ENCODE measurements around the gene ZNF605.
"Not testable (repeated sequence)": the region's sequence is repeated elsewhere in the genome, so short reads cannot be mapped to it uniquely, and the experiment has no call there.

The ZNF605 gene

DNA sequence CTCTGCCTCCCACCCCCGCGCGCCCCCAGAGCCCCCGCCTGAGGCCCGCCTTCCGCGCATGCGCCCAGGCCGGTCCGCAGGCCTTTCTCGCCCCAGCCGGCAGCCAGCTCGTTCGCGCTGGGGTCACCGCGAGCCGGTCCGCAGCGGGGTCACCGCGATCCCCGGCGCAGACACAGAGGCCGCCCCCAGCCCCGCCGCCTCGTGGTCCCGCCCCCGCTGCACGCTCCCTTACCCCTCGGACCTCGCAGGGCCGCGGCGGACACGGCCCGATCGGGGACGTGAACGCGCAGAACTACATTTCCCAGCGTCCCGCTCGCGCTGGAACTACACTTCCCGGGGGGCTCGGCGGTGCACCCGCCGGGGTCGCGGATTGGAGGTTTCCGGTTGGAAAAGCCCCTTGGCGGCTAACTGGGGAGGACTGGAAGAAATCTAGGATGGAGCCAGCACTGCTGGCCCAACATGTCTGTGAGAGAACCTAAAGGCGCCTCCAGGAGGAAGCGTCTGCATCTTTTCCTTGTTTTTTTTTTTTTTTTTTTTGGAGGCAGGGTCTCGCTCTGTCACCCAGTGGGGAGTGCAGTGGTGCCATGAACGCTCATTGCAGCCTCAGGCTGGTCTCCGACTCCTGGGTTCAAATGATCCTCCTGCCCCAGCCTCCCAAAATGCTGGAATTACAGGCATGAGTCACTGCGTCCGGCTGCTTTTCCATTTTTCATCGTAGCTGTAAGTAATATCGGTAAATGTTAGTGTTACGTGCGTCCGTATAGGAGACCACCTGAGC is at the start of gene ZNF605:
Gene ZNF605, minus strand, starts transcription at position 296 of the 778 bp plus-strand sequence. CDS start 10,671 bp downstream, outside the sequence.
- peak; percentile 89 for DNase-seq

DNA sequence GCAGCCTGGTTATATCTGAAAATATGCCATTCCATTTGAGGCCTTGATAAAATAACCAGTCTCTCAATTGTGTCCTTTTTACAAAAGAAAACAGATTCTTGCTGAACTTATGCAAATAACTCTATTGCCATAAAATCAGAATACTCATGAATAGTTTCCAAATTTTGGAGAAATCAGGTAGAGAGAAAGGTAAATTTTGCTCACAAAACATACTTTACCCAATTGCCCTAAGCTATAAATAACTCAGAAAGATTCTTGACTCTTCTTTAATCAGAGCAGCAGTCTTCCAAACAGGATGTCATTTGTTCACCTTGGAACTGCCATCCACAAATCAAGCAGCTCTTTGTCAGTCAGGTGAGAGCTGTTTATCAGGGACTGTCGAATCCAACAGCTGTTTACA is 42.6 kb upstream of the ZNF605 start:
- DNase-seq: no peak

DNA sequence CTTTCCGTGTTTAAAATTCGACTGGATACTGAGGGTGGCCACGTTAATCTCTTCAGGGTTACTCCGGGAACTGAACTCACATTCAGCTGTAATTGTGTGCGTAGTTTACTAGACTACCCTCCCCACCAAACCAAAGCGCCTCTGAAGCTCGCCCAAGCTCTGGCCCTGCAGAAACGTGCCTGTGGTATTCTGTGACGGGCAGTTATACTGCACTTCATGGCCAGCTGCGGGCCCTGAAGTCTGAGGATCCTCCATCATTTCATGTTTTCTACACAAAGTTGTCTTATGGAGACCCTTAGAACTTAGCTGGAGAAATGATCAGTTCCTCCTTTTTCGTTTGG is 30.7 kb upstream of the ZNF605 start:
- DNase-seq: no peak

DNA sequence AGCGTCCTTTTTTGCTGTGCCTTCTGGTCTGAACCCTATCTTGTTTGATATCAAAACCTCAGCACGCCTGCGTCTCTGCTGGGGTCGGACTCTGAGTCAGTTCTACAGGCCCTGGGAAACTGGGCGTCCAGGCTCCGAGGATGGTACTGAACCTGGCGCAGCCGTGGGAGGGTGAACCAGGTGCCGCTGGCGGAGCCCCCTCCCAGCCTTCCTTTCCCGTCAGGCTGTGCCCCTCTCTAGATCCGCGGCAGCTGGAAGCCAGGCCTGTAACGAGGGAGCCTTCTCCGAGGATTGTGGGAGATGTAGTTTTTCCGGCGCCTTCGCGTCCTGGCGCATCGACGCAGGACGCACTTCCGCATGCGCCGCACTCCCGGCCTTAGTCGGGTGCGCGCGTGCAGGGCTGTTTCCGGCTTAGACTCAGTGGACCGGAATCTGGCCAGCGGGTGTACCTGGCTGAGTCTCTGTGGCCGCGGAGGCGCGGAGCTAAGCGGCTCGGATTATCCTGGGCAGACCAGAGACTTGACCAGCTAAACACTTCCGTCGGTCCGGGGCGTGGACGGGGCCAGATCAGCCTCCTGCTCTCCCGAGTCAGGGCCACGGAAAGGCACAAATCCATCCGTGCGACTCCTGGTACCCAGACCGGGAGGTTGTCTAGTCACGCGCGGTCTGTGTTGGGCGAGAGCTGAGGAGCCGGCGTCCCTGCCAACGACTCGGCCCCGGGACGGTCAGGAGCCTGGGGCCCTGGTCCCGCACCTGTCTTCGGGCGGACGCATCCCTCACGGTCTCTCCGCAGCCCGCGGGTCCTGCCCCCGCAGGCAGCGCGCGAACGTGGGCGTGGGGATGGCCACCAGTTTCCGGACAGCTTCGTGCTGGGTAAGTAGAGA is 30.1 kb upstream of the ZNF605 start, which contains the start of gene ZNF26:
Gene ZNF26, plus strand, starts transcription at position 367 of the 884 bp plus-strand sequence. Its CDS starts 474 bp downstream, at position 841.
- peak; percentile 92 for DNase-seq

DNA sequence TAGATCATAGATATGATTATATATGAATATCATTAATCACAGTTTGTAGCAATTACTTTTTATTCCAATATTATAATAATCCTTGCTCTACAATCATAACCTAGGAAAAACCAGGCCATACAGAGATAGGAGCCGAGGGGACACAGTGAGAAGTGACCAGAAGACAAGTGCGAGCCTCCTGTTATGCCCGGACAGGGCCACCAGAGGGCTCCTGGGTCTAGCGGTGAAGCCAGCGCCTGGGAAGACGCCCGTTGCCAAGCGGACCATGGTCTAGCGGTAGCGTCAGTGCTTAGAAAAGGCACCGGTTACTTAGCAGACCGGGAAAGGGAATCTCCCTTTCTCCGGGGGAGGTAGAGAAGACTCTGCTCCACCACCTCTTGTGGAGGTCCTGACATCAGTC is 20.8 kb upstream of the ZNF605 start:
- not testable (repeated sequence) for DNase-seq

DNA sequence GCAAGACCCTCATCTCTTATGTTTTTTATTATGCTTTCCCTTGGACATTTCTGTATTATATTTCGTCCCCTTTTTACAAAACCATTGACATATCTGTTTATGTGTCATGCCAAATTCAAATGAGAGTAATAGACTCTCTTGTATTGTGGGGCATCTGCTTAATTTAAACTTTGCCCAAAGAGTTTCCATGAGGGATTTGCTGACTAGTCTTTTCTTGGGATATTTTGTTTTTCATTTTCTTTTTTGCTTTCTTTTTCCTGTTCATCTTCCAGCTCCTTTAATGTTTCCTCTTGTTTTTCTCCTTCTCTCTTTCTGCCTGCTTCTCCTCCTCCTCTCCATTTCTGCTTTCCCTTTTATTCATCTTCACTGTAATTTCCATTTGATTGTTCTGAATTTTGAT is 16.3 kb upstream of the ZNF605 start:
- no peak for DNase-seq

DNA sequence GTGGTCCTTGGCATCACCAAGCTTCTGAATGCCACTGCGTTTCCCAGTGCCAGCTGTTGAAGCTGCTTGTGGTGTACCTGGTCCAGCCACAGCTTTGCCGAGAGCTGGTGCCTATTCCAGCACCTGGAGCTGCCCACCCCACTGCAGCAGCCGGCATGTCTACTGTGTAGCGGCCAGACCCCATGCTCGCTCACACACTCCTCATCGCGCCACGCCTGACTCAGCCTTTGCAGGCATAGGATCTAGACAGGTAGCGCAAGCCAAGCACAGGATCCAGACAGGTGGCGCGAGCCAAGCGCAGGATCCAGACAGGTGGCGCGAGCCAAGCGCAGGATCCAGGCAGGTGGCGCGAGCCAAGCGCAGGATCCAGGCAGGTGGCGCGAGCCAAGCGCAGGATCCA is 11.6 kb upstream of the ZNF605 start:
- DNase-seq: no peak

DNA sequence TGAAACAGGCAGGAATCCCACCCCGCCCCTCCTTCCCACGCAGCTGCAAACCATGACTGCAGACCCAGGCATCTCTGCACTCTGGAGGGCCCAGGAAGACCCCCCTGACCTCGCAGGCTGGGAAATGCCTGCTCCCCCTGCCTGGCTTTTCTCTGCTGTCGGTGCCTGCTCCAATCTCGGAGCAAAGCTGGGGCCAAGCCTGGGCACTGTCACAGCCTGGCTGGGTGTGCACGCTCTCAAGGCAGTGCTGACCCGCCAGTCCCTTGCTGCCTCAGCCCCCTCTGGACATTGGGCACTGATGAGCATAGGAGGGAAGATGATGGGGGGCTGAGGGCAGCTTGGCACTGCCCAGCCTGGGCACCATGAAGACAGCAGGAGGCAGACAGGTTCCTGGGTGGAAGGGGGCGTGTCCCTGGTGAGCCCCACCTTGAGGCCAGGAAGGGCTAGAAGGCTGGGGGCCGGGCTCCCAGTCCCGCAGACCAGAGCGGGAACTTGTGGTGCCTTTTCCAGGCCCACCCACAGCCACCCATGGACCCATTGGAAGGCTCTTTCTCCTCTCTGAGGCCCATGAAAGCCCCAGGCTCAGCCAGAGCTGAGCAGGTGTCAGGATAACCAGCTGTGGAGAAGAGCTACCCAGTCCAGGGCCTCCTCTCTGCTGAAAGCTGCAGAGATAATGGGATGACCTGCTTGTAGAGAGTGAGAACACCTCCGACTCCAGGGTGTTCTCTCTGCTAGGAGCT is 10.7 kb upstream of the ZNF605 start:
- DNase-seq: no peak

DNA sequence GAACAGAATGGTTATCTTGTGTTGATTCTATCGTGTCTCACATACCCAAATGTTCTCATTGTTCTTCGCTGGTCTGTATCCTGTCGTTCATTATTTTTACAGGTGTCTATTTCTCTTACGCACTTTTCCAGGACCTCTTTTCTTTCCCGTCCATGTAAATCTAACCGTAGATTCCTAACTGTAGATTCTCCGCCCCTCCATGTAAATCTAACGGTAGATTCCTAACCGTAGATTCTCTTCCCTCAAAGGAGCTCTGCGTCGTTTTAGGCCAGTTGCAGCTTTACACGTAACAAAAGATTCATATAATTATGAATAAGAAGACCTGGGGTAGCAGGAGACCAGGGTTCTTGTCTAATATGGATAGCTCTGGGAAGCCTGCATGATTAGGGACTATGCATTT is 9.7 kb upstream of the ZNF605 start:
- DNase-seq: no peak

DNA sequence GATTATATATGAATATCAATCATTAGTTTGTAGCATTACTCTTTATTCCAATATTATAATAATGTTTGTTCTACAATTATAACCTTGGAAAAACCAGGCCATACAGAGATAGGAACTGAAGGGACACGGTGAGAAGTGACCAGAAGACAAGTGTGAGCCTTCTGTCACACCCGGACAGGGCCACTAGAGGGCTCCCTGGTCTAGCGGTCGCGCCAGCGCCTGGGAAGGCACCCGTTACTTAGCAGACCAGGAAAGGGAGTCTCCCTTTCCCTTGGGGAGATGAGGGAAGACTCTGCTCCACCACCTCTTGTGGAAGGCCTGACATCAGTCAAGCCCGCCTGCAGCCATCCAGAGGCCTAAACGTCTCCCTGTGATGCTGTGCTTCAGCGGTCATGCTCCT is 7.8 kb upstream of the ZNF605 start:
- DNase-seq: not testable (repeated sequence)

DNA sequence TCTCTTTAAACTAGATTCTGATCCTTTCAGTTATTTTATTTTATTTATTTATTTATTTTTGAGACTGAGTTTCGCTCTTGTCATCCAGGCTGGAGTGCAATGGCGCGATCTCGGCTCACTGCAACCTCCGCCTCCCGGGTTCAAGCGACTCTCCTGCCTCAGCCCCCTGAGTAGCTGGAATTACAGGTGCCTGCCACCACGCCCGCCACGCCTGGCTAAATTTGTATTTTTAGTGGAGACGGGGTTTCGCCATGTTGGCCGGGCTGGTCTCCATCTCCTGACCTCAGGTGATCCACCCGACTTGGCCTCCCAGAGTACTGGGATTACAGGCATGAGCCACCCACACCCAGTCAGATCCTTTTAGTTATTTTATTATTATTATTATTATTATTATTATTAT is 5.7 kb upstream of the ZNF605 start:
- DNase-seq: not testable (repeated sequence)

DNA sequence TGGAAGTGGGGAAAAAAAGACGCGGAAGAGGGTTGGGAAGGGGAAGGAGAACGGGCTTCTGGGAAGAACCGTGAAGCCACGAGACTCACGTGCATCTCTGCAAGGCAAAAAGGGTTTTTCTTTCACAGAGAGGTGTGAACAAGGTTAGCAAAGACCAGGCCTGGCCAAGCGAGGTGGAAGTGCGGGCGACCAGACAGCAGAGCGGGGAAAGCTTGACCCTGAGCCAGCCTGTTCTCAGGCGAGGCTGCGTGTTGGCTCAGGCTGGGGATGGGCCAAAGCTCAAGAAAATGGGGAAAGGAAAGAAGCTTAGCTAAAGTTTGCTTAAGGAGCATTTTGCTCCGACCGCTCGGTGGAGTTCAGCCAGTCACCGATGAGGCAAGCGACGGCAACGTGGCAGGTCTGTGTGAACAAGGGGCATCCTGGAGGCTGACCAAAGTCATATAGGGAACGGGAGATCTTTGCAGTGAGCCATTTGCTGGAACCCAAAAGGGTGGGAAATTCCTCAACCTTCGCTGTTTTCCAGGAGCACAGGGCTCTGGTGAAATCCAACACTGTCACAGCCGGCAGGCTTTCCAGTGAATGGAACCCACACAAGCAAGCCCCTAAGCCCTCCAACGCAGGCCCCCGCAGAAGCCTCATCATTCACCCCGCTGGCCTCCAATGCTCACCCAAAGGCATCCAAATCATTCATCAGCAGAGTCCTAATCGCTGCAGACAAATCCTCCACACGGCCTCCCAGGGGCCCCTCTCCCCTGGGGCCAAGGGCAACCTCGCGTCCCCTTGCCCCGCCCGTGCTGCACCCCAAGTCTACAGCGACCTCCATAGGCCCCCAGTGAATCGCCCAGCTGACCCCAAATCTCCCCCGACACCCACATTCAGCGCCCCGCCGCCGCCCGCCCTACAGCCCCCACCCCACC is 754 bp downstream of the ZNF605 start:
- DNase-seq: peak; percentile 66

DNA sequence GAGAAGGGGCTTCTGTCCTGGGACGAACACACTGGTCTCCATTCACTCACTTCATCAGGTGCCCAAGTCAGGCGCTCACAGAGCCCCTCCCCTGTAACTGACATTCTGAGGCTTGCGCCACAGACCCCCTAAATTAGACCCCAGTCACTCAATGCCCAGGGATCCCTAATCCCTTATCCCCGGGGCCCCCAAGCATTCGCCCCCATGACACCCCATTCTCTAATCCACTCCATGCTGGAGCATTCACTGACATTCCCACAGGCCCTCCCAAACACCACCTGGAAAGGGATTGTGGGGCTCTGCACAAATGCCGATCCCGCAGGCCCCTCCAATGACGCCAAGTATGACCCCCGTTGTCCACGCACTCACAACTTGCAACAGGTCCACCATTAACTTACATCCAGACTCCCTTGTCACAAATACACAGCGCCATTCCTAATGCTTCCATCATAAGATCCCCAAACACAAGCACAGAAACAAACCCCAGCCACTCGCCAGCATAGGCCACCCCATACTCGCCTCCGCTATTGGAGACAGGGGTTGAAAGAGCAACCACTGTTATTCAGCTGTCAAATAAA is 1.5 kb downstream of the ZNF605 start:
- DNase-seq: no peak

DNA sequence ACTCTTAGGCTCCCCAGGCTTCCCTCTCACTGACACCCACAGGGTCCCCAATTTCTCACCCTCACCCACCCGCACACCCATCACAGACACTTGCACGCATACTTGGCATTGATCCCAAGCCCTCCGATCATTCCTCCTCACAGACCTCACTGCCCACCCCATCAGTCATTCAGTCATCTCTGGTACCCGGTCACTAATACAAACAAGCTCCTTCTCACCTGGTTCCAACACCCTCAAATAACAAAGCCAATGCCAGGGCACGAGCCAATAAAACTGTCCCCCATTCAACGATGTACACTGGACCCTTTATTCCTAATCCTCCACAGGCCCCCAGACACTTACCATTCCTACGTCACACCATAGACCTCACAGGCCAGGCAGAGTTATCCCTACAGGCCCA is 2.3 kb downstream of the ZNF605 start:
- DNase-seq: no peak

DNA sequence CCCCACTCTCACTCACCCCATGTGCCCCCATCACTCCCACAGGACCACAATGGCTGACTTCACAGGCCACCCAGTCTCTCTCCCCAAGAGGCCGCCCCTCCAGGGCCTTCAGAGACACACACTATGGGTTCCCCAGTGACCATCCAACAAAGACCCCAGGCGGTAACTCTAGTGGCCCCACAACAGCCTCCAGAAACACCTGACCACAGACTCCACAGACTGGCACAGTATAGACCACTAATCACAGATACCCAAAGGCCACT is 3.0 kb downstream of the ZNF605 start:
- no peak for DNase-seq

DNA sequence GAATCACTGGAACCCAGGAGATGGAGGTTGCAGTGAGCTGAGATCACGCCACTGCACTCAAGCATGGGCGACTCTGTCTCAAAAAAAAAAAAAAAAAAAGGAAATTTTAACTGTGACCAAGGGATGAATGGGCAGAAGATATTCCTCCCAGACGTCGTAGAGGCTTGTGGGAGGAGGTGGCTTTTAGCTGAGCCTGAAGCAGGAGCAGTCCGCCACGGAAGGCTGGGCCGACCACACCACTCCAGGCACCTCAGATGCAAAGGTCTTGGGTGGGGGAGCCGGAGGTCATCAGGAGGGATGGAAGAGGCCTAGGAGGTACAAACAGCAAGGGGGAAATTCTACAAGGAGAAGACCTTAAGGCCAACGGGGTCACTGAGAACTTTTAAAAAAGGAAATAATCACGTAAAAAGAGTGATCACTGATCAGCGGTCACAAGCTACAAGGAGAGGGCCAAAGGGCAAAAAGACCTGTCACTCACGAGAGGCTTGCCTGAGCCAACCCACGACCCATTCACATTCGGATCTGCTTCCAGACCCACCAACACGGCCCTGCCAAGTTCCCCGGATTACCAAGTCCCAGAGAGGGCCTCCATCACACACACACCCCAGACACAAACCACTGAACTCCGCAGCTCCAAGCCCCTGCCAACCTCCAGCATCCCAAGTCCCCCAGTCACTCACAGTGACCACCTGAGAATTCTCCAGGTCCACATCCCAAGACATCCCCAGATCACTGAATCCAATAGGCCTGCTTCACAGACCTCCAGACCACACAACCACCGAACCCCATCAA is 3.5 kb downstream of the ZNF605 start:
- no peak for DNase-seq

DNA sequence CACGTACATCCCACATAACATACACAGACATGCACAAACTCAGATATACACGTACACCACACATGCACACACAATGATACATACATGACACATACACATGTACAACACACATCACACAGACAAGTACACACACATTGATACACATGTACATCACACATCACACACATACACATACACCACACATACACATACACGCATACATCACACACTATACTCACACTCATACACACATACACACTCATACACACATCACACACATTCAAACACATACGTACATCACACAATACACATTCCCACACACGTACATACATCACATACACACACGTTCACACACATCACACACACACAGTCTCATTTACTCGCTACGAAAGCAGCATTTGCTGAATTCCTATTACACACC is 4.5 kb downstream of the ZNF605 start:
- DNase-seq: no peak

DNA sequence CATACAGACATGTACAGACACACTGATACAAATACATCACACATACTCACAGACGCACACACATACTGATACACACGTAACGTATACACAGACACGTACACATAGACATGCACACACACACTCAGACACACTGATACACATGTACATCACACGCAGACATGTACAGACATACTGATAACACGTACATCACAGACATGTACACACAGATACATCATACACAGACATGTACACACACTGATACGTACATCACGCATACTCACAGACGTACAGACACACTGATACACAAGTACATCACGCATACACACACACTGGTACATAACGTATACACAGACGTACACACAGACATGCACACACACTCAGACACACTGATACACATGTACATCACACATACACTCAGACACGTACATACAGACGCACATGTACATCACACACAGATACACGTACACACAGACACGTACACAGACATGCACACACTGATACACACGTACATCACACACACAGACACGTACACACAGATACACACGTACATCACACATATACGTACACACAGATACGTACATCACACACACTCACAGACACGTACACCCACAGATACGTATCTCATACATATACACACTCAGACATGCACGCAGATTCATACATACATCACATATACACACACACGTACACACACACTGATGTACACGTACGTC is 5.1 kb downstream of the ZNF605 start:
- DNase-seq: no peak

DNA sequence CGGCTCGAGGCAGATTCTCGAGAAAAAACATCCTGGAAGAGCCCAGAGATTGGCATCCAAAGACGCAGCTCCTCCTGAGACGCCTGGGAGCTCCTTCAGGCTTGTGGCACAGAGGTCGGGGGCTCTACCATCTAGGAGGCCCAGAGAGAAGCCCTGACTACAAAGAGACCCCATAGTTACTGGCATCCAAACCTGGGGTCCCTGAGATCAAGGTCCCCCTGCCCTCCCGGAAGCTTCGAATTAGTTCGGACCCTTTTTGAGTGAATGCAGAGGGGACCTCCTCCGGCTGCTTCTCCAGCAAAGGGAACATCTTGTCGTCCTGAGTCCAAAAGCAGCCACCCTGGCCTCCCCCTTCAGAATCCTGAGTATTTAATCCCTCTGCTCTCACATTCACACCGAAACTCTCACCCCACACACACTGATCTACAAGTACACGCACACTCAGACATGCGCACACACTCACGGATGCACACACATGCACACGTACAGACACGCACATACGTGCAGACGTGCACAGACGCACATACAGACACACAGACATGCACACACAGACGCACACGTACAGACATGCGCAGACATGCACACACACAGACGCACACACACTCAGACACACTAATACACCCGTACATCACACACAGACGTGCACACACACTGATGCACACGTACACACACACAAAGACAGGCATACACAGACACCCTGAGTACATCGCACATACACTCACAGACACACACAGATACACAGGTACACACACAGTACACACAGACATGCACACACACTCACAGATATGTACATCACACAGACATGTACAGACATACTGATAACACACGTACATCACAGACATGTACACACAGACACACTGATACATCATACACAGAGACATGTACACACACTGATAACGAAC is 5.9 kb downstream of the ZNF605 start:
- DNase-seq: no peak
